Ovary (tissue), 9 donors: Measurements from ENCODE around the gene C13orf46. TPM values are rescaled to one million over a fixed set of nuclear protein-coding genes. Genes with fewer than 3 reads are reported as not detected.

ENCODE experiments used
- DNase-seq, 5 donors: peaks; one replicate each; pipeline ENCODE4 v3.0.0-alpha.2; 2019 to 2020
- H3K27ac ChIP-seq, 2 donors: fragments of 200-600 bp; one replicate each; pipeline versions ENCODE4 v1.5.1 to v1.8.0; 2019 to 2022
- H3K27me3 ChIP-seq: fragments of 200-600 bp; one replicate; pipeline ENCODE4 v1.8.0; 2022
- H3K36me3 ChIP-seq: fragments of 200-600 bp; sonication (generic); one replicate; pipeline ENCODE4 v1.5.1; 2019
- H3K4me1 ChIP-seq: one replicate; pipeline ENCODE4 v1.8.1; 2013; ENCODE audit warnings: mild to moderate bottlenecking, moderate library complexity; ENCODE audit not compliant: insufficient read depth
- H3K4me3 ChIP-seq: fragments of 200-600 bp; sonication (generic); one replicate; pipeline ENCODE4 v1.5.1; 2017
- H3K9me3 ChIP-seq, 2 donors: fragments of 200-600 bp in 1 of 2; sonication (generic) in 1 of 2; one replicate each; pipeline versions ENCODE4 v1.5.1 to v1.8.1; 2013 to 2019; ENCODE audit warnings: mild to moderate bottlenecking in 1 of 2, moderate library complexity in 1 of 2
- EP300 ChIP-seq: sonication (generic); formaldehyde crosslinking; IDR thresholded peaks from one replicate; pipeline ENCODE4 v1.6.1; 2017; ENCODE audit warnings: antibody characterized with exemption
- POLR2A ChIP-seq: fragments of 450-650 bp; IDR thresholded peaks from one replicate; pipeline ENCODE4 v1.6.1; 2017; ENCODE audit warnings: antibody characterized with exemption, mild to moderate bottlenecking, moderate library complexity
- WGBS, 3 donors: extraction: QIAGEN DNeasy Blood & Tissue Kit in 1 of 3; methylation state at CpG; one replicate each; pipeline versions ENCODE4 v1.1.5 to v1.1.7; 2013 to 2017; 5-methylcytosine and 5-hydroxymethylcytosine counted together
- intact Hi-C, 4 donors: fragments of 100-400 bp; cut with DNase I; formaldehyde crosslinking; loops; one replicate each; pipeline versions ENCODE4 v1.11.0 to v1.15.1; 2022 to 2023
- polyA plus RNA-seq, 2 donors: library from polyadenylated mRNA; stranded (reverse); fragments of 200-250 nt in 1 of 2; fragments of 350-450 nt in 1 of 2; fragmentation: Illumina TruSeq in 1 of 2; extraction: RNeasy Lipid Tissue Mini Kit (QIAGEN cat#74804) in 1 of 2; gene quantifications; one replicate each; pipeline ENCODE4 v1.2.3, GENCODE V29; 2013 to 2014
- total RNA-seq, 7 donors: library from RNA; depleted of rRNA in 2 of 7; stranded (reverse); fragments of >200 nt in 2 of 7; fragmentation: NEBNext Ultra II Directional in 3 of 7; extraction: Animal tissue kit (Norgen Biotek cat#: 25700) in 3 of 7; gene quantifications; one replicate each; pipeline versions ENCODE4 v1.1.0 to v1.2.4, GENCODE V29; 2016 to 2023
- TF ChIP-seq, protein P1 (sequence below), 3 donors: fragments of 450-650 bp in 2 of 3; fragments of 200-600 bp in 1 of 3; IDR thresholded peaks; one replicate each; pipeline versions ENCODE4 v1.5.1 to v1.8.0; 2016 to 2022; ENCODE audit warnings: antibody characterized with exemption in 3 of 3, mild to moderate bottlenecking in 1 of 3
- donor health status: DM: no; HTN: no; CAD: no; lungs with moderate emphysema.
- donor health status: DM: no; HTN: no; CAD: no.
- donor health status: Bipolar disorder and iron deficiency.
- donor health status: DM: yes; HTN: yes; CAD: no.
- donor health status: DM: no; HTN: no; CAD: no.
- donor health status: DM: yes; HTN: yes; CAD: no.

Gene C13orf46
- total and polyA plus RNA-seq, 9 donors, result 0.05 to 2.0 (median 0.50) TPM; not detected in 2

DNA sequence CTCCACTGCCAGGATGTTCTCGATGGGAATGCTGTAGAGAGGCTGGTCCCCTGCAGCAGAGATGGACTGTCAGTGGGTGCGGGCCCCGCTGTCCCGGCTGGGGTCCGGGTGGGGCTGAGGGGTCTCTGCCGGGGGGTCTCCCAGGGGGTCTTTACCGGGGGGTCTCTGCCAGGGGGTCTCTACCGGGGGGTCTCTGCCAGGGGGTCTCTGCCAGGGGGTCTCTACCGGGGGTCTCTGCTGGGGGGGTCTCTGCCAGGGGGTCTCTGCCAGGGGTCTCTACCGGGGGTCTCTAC, 25.7 kb upstream of the C13orf46 start:
- WGBS, 3 donors, result 61 to 70% (median 65%) methylated on average over 7 to 10 of the region's 10 CpGs
- no peaks in the 10 kb centered on the region for H3K27me3 ChIP-seq
- DNase-seq, result no peak
- H3K36me3 ChIP-seq, result no peaks in the 10 kb centered on the region
- H3K4me1 ChIP-seq, result peaks cover 12% of the 10 kb centered on the region
- H3K4me3 ChIP-seq, result no peak overlapping the region
- H3K9me3 ChIP-seq, result no peaks in the 10 kb centered on the region
- TF ChIP-seq, protein P1, sequence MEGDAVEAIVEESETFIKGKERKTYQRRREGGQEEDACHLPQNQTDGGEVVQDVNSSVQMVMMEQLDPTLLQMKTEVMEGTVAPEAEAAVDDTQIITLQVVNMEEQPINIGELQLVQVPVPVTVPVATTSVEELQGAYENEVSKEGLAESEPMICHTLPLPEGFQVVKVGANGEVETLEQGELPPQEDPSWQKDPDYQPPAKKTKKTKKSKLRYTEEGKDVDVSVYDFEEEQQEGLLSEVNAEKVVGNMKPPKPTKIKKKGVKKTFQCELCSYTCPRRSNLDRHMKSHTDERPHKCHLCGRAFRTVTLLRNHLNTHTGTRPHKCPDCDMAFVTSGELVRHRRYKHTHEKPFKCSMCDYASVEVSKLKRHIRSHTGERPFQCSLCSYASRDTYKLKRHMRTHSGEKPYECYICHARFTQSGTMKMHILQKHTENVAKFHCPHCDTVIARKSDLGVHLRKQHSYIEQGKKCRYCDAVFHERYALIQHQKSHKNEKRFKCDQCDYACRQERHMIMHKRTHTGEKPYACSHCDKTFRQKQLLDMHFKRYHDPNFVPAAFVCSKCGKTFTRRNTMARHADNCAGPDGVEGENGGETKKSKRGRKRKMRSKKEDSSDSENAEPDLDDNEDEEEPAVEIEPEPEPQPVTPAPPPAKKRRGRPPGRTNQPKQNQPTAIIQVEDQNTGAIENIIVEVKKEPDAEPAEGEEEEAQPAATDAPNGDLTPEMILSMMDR (IDR thresholded peaks at IDR 0.05), result no peak
- TF ChIP-seq EP300 (no peak), POLR2A (no peak)
- H3K27ac ChIP-seq, result no peak overlapping the region
- intact Hi-C loops, result no loop called here

DNA sequence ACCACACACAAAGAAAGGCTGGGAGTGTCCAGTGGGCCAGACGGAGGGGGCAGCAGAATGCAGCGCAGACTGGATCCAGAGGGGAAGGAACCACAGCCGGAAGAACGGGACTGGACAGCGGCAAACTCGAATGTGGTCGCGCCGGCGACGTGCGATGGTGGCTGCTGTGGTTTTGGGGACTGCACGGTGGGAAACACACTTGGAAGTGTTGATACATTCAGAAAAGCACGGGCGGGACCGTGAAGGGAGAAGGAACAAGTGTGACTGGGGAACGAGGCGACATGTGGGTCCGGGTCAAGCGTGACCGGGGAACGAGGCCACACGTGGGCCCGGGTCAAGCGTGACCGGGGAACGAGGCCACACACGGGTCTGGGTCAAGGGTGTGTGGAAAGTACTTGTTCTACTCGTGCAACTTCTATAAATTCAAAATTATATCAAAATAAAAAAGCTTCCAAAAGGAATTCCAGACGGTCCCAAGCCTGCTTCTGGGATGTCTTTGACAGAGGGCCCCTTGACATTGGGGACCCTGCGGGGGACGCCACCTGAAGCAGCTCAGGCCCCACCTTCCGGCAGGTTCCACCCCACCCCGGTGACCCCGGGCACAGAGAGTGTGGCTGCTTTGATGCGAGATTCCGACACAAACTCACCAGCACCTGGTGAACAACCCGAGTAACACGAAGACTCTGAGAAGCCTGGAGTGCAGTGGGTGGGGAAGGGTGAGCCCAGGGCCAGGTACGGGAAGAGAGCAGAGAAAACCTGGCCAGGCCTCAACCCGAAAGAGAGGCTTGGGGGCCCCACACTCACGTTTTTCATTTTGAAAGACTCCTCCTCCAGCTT, 25.1 kb upstream of the C13orf46 start:
- Histone ChIP-seq H3K4me1 (peaks cover 12% of the 10 kb centered on the region), H3K4me3 (no peak overlapping the region), H3K36me3 (no peaks in the 10 kb centered on the region), H3K9me3 (no peaks in the 10 kb centered on the region), H3K27me3 (no peaks in the 10 kb centered on the region), H3K27ac (no peak overlapping the region)
- DNase-seq, result no peak
- intact Hi-C loops, result no loop called here
- TF ChIP-seq POLR2A, result no peak
- TF ChIP-seq EP300, result no peak
- TF ChIP-seq, protein P1 (IDR thresholded peaks at IDR 0.05), result no peak
- 74 to 83% (median 77%) methylated on average over 38 to 42 of the region's 42 CpGs for WGBS, 3 donors

DNA sequence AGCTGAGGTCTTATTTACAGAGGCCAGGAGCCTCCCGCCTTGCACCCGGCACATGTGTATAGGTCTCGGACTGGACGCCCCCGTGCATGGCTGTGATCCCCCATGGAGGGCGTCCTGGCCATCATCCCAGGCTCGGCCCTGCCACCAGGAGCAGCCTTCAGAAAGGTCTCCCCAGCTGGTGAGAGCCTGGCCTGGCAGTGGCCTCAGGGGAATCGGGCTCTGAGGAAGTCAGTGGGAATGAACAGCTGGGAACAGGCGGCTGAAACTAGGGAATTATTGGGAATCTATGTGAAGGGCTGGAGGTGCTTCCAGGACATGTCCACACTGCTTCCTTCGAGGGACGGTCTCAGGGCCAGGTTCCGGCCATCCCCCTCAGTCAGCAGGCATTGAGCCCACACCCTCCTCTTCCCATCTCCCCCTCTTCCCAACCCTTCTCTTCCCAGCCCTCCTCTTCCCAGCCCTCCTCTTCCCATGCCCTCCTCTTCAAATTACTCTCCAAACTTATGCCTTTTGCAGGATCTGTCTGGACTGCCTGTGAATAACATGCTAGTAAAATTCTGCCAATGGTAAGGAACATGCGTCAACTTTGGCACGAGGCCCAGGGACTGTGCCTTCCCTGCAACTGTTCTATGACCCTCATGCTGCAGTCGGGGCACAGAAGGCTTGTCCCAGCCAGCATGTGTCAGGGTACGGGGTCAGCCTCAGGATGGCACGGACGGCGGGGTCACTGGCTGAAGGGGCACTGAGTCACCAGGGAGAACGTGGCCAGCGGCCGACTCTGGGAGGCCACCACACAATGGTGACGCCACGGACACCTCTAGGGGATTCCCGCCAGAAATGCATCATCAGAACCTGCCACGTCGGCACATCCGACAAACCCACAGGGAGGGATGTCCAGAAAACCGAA, 24.2 kb upstream of the C13orf46 start:
- no peak overlapping the region for H3K27ac ChIP-seq
- peaks cover 12% of the 10 kb centered on the region for H3K4me1 ChIP-seq
- H3K27me3 ChIP-seq, result no peaks in the 10 kb centered on the region
- intact Hi-C loops, result no loop called here
- no peaks in the 10 kb centered on the region for H3K36me3 ChIP-seq
- TF ChIP-seq, protein P1 (IDR thresholded peaks at IDR 0.05), result no peak
- TF ChIP-seq EP300, result no peak
- TF ChIP-seq POLR2A, result no peak
- no peaks in the 10 kb centered on the region for H3K9me3 ChIP-seq
- H3K4me3 ChIP-seq, result no peak overlapping the region
- peak; percentile 56 to 79 (median 64) for DNase-seq
- 32 to 48% (median 39%) methylated on average over 29 of the region's 29 CpGs for WGBS, 3 donors

DNA sequence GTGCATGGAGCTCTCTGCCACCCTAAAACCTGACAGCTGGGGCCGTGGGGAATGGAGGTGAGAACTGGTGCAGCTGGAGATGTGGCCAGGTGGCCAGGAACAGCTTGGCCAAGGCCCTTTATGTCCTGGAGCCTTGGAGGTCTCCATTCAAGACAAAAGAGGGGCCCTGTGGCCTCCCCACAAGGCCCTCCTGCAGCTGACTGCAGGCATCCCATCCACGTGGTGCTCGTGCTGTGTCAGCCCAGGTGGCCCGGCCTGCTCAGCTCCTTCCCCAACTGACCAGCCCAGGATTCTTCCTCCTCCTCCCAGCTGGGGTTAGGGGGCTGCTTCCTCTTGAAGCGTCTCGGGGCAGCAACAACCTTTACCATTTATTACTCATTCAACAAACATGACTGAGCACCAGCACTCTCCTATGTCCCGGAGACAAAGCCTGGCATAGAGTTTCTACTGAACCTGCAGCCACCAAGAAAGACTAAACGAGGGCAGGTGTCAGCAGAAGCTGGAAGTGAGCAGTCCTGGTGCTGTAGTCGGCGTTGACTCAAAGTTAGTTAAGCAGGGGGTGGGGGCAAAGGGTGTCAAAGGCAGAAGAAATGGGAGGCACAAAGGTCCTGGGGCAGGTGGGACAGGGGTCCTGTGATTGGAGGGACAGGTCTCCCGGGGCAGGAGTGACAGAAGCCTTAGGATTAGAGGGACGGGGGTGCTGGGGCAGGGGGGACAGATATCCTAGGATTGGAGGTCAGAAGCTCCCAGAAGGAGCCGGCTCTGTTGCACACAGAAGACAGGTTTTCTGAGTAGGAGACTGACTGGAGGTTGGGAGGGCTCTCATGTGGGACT, 23.3 kb upstream of the C13orf46 start:
- no peaks in the 10 kb centered on the region for H3K36me3 ChIP-seq
- DNase-seq, result no peak

More for the DNA sequence above, 23.3 kb upstream of the C13orf46 start:
- no peak overlapping the region for H3K27ac ChIP-seq
- peaks cover 12% of the 10 kb centered on the region for H3K4me1 ChIP-seq
- intact Hi-C loops, result no loop called here
- H3K9me3 ChIP-seq, result no peaks in the 10 kb centered on the region
- H3K4me3 ChIP-seq, result no peak overlapping the region
- H3K27me3 ChIP-seq, result no peaks in the 10 kb centered on the region
- no peak for TF ChIP-seq POLR2A
- TF ChIP-seq, protein P1 (IDR thresholded peaks at IDR 0.05), result no peak
- TF ChIP-seq EP300, result no peak
- WGBS, 3 donors, result 78 to 86% (median 82%) methylated on average over 13 of the region's 13 CpGs
